ENCODE measurements around the gene CIBAR2.

Gene CIBAR2

DNA sequence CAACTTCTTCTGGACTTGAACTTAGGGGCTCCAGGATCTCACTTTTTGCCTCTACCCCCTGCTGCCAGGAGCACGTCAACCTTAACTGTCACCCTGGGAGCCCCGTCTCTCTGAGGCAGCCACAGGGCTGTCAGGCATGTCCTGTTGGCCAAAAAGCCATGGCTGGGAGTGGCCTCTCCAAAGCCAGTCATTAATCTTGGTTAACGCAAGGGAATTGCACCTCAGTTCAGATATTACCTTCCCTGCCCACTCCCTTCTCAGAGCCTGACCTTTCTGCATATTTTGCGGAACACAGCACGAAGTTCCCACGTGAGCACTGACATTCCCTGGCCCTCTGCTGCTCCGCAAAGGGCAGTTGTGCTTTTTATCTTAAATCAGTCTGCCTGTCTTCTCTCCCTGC, 44.2 kb upstream of the CIBAR2 start:
- TF ChIP-seq, protein P1, sequence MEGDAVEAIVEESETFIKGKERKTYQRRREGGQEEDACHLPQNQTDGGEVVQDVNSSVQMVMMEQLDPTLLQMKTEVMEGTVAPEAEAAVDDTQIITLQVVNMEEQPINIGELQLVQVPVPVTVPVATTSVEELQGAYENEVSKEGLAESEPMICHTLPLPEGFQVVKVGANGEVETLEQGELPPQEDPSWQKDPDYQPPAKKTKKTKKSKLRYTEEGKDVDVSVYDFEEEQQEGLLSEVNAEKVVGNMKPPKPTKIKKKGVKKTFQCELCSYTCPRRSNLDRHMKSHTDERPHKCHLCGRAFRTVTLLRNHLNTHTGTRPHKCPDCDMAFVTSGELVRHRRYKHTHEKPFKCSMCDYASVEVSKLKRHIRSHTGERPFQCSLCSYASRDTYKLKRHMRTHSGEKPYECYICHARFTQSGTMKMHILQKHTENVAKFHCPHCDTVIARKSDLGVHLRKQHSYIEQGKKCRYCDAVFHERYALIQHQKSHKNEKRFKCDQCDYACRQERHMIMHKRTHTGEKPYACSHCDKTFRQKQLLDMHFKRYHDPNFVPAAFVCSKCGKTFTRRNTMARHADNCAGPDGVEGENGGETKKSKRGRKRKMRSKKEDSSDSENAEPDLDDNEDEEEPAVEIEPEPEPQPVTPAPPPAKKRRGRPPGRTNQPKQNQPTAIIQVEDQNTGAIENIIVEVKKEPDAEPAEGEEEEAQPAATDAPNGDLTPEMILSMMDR (IDR thresholded peaks at IDR 0.05; ENCODE audit: control extremely low read depth, extremely low read depth, low read depth, missing control alignments): no peak
- CTCF ChIA-PET: no interaction called here
- DNase-seq (ENCODE audit: extremely low spot score): no peak
- POLR2A ChIA-PET: no interaction called here

DNA sequence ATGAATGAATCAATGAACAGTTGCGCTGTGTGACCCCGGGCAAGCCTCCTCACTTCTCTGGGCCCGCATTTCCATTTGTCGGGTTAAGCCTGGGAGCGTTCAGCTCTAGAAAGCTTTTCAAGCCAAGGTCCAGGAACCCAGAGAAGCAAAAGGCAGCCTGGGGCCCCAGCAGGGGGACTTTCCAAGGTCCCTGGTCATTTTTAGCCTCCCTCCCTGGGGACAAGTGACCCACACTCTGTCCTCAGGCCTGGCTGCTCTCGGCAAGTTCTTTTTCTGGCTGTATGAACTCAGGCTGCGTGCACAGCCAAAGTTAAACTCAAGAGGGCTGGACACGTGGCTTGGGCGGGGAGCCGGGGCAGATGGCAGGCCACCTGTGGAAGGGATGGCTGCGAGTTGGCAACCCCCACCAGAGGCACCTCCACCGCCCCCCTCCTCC, 41.4 kb upstream of the CIBAR2 start:
- CTCF ChIA-PET: interaction anchor here (0.9 to 2.3 kb wide), 7 partner anchors 9 to 99 kb away, joined by 3 to 6 read pairs (median 3); no protein-coding TSS in a partner anchor

DNA sequence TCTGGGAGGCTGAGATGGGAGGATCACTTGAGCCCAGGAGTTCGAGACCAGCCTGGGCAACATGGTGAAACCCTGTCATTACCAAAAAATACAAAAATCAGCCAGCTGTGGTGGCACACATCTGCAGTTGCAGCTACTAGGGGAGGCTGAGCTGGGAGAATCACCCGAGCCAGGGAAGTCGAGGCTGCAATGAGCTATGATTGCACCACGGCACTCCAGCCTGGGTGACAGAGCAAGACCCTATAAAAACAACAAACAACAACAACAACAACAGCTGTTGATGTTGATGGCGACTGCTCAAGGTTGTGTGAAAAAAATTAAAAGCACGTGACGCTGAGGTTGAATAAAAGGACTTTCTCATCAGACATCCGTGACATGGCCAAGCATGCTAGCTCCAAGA, 40.8 kb upstream of the CIBAR2 start:
- ChIA-PET CTCF (interaction anchor here (0.9 to 2.3 kb wide), 7 partner anchors 9 to 100 kb away, joined by 3 to 6 read pairs (median 3); no protein-coding TSS in a partner anchor), POLR2A (no interaction called here)
- DNase-seq (ENCODE audit: extremely low spot score): no peak
- TF ChIP-seq, protein P1 (IDR thresholded peaks at IDR 0.05; ENCODE audit: control extremely low read depth, extremely low read depth, low read depth, missing control alignments): no peak

More for the DNA sequence above, 41.4 kb upstream of the CIBAR2 start:
- POLR2A ChIA-PET: no interaction called here
- TF ChIP-seq, protein P1 (IDR thresholded peaks at IDR 0.05; ENCODE audit: control extremely low read depth, extremely low read depth, low read depth, missing control alignments): no peak
- DNase-seq (ENCODE audit: extremely low spot score): no peak

DNA sequence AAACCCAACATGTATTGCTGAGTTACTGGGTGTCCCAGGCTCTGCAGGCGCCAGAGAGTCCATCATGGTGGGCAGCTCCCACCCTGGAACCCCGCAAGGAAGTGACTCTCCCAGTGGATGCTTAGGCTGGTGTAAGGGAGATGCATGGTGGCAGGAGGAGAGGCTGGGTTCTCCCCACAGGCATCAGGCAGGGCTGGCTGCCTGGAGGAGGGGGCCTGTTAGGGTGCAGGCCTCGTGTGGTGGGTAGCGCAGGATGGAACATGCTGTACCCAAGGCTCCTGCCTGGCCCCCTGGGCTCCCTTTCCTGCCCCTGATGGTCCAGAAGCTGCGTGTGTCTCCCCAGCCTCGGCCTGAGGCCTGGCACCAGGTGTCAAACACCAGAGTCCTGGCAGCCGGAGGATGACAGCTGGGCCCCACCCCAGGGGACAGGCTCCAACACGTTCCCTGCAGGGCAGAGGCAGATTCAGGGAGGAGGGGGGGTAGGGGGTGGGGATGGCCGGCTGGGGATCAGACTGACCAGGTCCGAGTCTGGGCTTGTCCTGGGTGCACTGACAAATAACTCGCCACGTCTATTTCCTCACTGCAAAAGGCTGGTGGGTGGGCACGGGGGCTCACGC, 40.2 kb upstream of the CIBAR2 start:
- ChIA-PET CTCF (interaction anchor here (0.9 to 2.3 kb wide), 5 partner anchors 11 to 101 kb away, joined by 3 to 6 read pairs (median 5); no protein-coding TSS in a partner anchor), POLR2A (no interaction called here)
- DNase-seq (ENCODE audit: extremely low spot score): no peak
- TF ChIP-seq, protein P1 (IDR thresholded peaks at IDR 0.05; ENCODE audit: control extremely low read depth, extremely low read depth, low read depth, missing control alignments): no peak

DNA sequence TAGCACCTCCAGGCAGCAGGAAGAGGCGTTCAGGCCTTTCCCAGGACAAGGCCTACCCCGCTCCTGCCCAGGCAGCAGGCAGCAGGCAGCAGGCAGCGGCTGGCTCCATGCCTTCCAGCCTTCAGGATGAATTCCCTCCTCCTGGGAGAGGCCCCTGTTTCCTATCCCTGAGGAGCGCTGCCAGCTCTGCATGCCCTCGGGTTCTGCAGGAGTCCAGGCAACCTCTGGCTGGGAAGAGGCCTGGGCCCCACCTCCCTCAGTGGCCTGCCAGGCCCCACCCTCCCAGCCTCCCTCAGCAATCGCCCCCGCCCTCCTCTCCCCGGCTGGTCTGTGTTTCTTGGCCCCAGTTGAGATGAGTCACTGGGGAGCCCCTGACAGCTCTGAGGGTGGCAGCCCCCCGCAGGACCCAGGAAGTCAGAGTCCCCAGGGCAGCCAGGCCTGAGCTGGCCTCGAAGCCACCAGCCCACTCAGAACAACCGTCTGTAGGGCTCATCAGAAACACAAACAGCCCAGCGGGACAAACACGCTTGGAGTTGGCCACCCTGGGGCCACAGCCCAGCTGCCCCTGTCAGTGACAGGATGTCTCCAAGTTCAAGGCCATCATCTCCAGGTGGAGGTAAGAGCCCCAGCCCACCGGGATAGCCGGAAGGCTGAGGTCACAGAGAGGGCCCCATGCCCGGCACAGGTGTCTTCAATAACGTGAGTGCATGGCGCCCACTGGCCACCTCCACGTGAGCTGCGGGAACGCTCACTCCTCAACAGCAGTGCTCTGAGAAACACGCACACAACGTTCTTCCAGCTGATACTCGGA, 39.5 kb upstream of the CIBAR2 start:
- ChIA-PET POLR2A (no interaction called here), CTCF (interaction anchor here (0.9 to 2.3 kb wide), 2 partner anchors 10 to 93 kb away, joined by 3 to 6 read pairs; no protein-coding TSS in a partner anchor)
- peak; percentile 82 for DNase-seq (ENCODE audit: extremely low spot score)
- TF ChIP-seq, protein P1 (IDR thresholded peaks at IDR 0.05; ENCODE audit: control extremely low read depth, extremely low read depth, low read depth, missing control alignments): no peak

DNA sequence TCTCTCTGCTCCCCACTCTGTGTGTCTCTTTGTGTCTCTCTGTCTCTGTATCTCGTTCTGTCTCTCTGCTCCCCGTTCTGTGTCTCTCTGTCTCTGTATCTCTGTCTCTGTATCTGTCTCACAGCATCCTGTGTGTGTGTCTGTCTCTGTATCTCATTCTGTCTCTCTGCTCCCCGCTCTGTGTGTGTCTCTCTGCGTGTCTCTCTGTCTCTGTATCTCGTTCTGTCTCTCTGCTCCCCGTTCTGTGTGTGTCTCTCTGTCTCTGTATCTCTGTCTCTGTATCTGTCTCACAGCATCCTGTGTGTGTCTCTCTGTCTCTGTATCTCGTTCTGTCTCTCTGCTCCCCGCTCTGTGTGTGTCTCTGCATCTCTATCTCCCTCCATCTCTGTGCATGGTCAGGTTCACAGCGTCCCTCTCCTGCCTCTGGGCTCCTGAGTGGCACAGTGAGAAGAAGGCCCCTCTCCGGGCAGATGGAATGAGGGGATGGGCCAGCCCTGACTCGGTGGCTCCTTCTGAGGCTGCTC, 38.9 kb upstream of the CIBAR2 start:
- ChIA-PET POLR2A (interaction anchor here (1.1 kb wide), 1 partner anchor 36 kb away, joined by 4 read pairs; no protein-coding TSS in a partner anchor), CTCF (no interaction called here)
- DNase-seq (ENCODE audit: extremely low spot score): no peak
- TF ChIP-seq, protein P1 (IDR thresholded peaks at IDR 0.05; ENCODE audit: control extremely low read depth, extremely low read depth, low read depth, missing control alignments): no peak
